OCI-LY7 (cell line): Measurements from ENCODE around the gene CNNM4. TPM values are rescaled to one million over a fixed set of nuclear protein-coding genes. Genes with fewer than 3 reads are reported as not detected.

Source experiments
- BruUV-seq: library from RNA; stranded (reverse); fragments of 400-500 nt; replicated peaks from 2 replicates; lab custom pipeline; 2021; lab: Mats Ljungman, UMichigan
- CTCF ChIA-PET: fragments of 300-600 bp; sonication (Branson Sonifier 250); formaldehyde crosslinking; loops from one replicate; lab custom pipeline; 2022; ENCODE audit warnings: antibody characterized with exemption; ENCODE audit not compliant: unreplicated experiment; lab: Charles Lee
- POLR2A ChIA-PET: fragments of 300-600 bp; sonication (Branson Sonifier 250); formaldehyde crosslinking; loops from one replicate; lab custom pipeline; 2022; ENCODE audit warnings: antibody characterized with exemption; lab: Charles Lee
- DNase-seq: peaks from one replicate; pipeline ENCODE4 v3.0.0-alpha.2; 2015; ENCODE audit warnings: low spot score
- H2AFZ ChIP-seq: fragments of 200-600 bp; sonication (generic), shearing (Covaris generic); 2 replicates; pipeline ENCODE4 v1.6.1; 2014; ENCODE audit warnings: mild to moderate bottlenecking, antibody characterized with exemption, low read length, moderate library complexity
- H3K27ac ChIP-seq: fragments of 200-600 bp; sonication (generic); 2 replicates; pipeline ENCODE4 v1.5.1; 2014; ENCODE audit warnings: mixed run types, low read depth, mild to moderate bottlenecking, moderate library complexity, low read length, inconsistent platforms; ENCODE audit not compliant: poor library complexity, severe bottlenecking
- H3K36me3 ChIP-seq: fragments of 200-600 bp; sonication (generic); 2 replicates; pipeline ENCODE4 v1.6.1; 2014; ENCODE audit warnings: mild to moderate bottlenecking, antibody characterized with exemption, low read length, moderate library complexity, mixed read lengths; ENCODE audit not compliant: insufficient read depth
- H3K4me1 ChIP-seq: fragments of 200-600 bp; sonication (generic); 2 replicates; pipeline ENCODE4 v1.5.1; 2014; ENCODE audit warnings: mild to moderate bottlenecking, low read length; ENCODE audit not compliant: insufficient read depth, poor library complexity, severe bottlenecking
- H3K4me2 ChIP-seq: fragments of 200-600 bp; sonication (generic); 2 replicates; pipeline ENCODE4 v1.6.1; 2014; ENCODE audit warnings: mild to moderate bottlenecking, low read length
- H3K4me3 ChIP-seq: fragments of 200-600 bp; sonication (generic); 2 replicates; pipeline ENCODE4 v1.5.1; 2014; ENCODE audit warnings: mild to moderate bottlenecking, low read depth, low read length; ENCODE audit not compliant: poor library complexity, severe bottlenecking
- H3K79me2 ChIP-seq: fragments of 200-600 bp; sonication (generic); 2 replicates; pipeline ENCODE4 v1.6.1; 2016; ENCODE audit warnings: low read depth, mild to moderate bottlenecking, low read length, moderate library complexity, mixed read lengths; ENCODE audit not compliant: insufficient read depth
- H3K9me2 ChIP-seq: fragments of 200-600 bp; sonication (generic); 2 replicates; pipeline ENCODE4 v1.6.1; 2016; ENCODE audit warnings: mild to moderate bottlenecking, low read length, mixed read lengths; ENCODE audit not compliant: insufficient read depth
- H3K9me3 ChIP-seq: fragments of 200-600 bp; sonication (generic); 2 replicates; pipeline ENCODE4 v1.6.1; 2014; ENCODE audit warnings: mild to moderate bottlenecking, mixed run types, low read length, mixed read lengths
- H4K20me1 ChIP-seq: fragments of 200-600 bp; sonication (generic); 2 replicates; pipeline ENCODE4 v1.6.1; 2014; ENCODE audit warnings: mild to moderate bottlenecking, antibody characterized with exemption, low read length, moderate library complexity, mixed read lengths; ENCODE audit not compliant: insufficient read depth
- CTCF ChIP-seq: fragments of 200-600 bp; sonication (generic); conservative IDR thresholded peaks from 2 replicates; pipeline ENCODE4 v1.5.1; 2014; ENCODE audit warnings: mild to moderate bottlenecking, antibody characterized with exemption, low read length, moderate library complexity, mixed read lengths
- EZH2phosphoT487 ChIP-seq: fragments of 200-600 bp; sonication (generic); IDR thresholded peaks from 2 replicates; pipeline ENCODE4 v1.6.1; 2018; ENCODE audit warnings: low read depth, borderline replicate concordance, mild to moderate bottlenecking, mixed run types, antibody characterized with exemption, low read length, moderate library complexity, mixed read lengths
- intact Hi-C: fragments of 100-400 bp; cut with micrococcal nuclease; formaldehyde crosslinking; loops from one replicate; pipeline ENCODE4 v1.10.0; 2022; ENCODE audit not compliant: unreplicated experiment
- total RNA-seq, 2 experiments: library from RNA; depleted of rRNA in 1 of 2; stranded (reverse); fragments of >200 nt in 1 of 2; shearing (Covaris generic) in 1 of 2; gene quantifications; 2 replicates each; pipeline ENCODE4 v1.2.3, GENCODE V29; 2014 to 2022

The CNNM4 gene
- total RNA-seq, 2 experiments from 2014 or later: 5.1 to 6.4 TPM

GRCh38 chr2:96809216-96809882 lies 48.6 kb downstream of the CNNM4 start:
- Histone ChIP-seq H3K36me3 (no peaks in the 10 kb centered on the region), H3K4me2 (no peak overlapping the region), H3K9me3 (no peaks in the 10 kb centered on the region), H3K79me2 (no peaks in the 10 kb centered on the region), H3K4me3 (no peak overlapping the region), H4K20me1 (no peaks in the 10 kb centered on the region), H3K4me1 (peaks cover 13% of the 10 kb centered on the region), H3K27ac (no peak overlapping the region), H3K9me2 (no peaks in the 10 kb centered on the region), H2AFZ (no peak overlapping the region)
- BruUV-seq: no TSS peak
- POLR2A ChIA-PET: interaction anchor here (0.9 kb wide), 1 partner anchor 33 kb away, joined by 3 read pairs; no protein-coding TSS in a partner anchor
- intact Hi-C loops: no loop called here
- TF ChIP-seq CTCF (no peak), EZH2phosphoT487 (no peak)
- CTCF ChIA-PET: no interaction called here
- DNase-seq: no peak

- Histone ChIP-seq H3K27ac (no peak overlapping the region), H3K79me2 (no peaks in the 10 kb centered on the region), H3K36me3 (no peaks in the 10 kb centered on the region), H2AFZ (no peak overlapping the region), H3K9me3 (no peaks in the 10 kb centered on the region), H4K20me1 (no peaks in the 10 kb centered on the region), H3K4me3 (no peak overlapping the region), H3K4me2 (no peak overlapping the region), H3K4me1 (peaks cover 17% of the 10 kb centered on the region), H3K9me2 (no peaks in the 10 kb centered on the region)
- no TSS peak for BruUV-seq
- no peak for TF ChIP-seq CTCF
- TF ChIP-seq EZH2phosphoT487: no peak
- CTCF ChIA-PET: no interaction called here
- POLR2A ChIA-PET: interaction anchor here (0.9 kb wide), 1 partner anchor 34 kb away, joined by 3 read pairs; no protein-coding TSS in a partner anchor
- no peak for DNase-seq
- intact Hi-C loops: no loop called here
These were observed 49.5 kb downstream of the CNNM4 start for GRCh38 chr2:96809951-96810782.
